ENCODE results near the gene NEK6.

NEK6 gene

GRCh38 chr9:124328285-124328684 is 70.5 kb downstream of the NEK6 start:
- no peak for DNase-seq

GRCh38 chr9:124329206-124329792 is 71.5 kb downstream of the NEK6 start:
- DNase-seq: no peak

- DNase-seq: no peak
Observed at GRCh38 chr9:124330011-124330697, 72.4 kb downstream of the NEK6 start.

- DNase-seq: no peak
Observed at GRCh38 chr9:124331580-124331979, 73.8 kb downstream of the NEK6 start.

GRCh38 chr9:124332361-124333202 is 74.8 kb downstream of the NEK6 start:
- no peak for DNase-seq

- DNase-seq: no peak
Observed at GRCh38 chr9:124333203-124333579, 75.4 kb downstream of the NEK6 start.

GRCh38 chr9:124334568-124335319 is 77.0 kb downstream of the NEK6 start:
- no peak for DNase-seq

GRCh38 chr9:124335320-124335707 is 77.6 kb downstream of the NEK6 start:
- no peak for DNase-seq

GRCh38 chr9:124337562-124337961 is 79.8 kb downstream of the NEK6 start:
- DNase-seq: no peak

- DNase-seq: no peak
Observed at GRCh38 chr9:124339603-124340146, 81.9 kb downstream of the NEK6 start.

- DNase-seq: no peak
Observed at GRCh38 chr9:124340219-124341069, 82.7 kb downstream of the NEK6 start.

- no peak for DNase-seq
Observed at GRCh38 chr9:124341455-124342170, 83.9 kb downstream of the NEK6 start.

- DNase-seq: no peak
Observed at GRCh38 chr9:124342402-124342775, 84.6 kb downstream of the NEK6 start.

GRCh38 chr9:124342776-124343485 is 85.2 kb downstream of the NEK6 start:
- peak; percentile 85 for DNase-seq

- DNase-seq: no peak
Observed at GRCh38 chr9:124343533-124344290, 86.0 kb downstream of the NEK6 start.

GRCh38 chr9:124344291-124345050 is 86.7 kb downstream of the NEK6 start:
- DNase-seq: no peak

- no peak for DNase-seq
Observed at GRCh38 chr9:124345063-124345462, 87.3 kb downstream of the NEK6 start.

- DNase-seq: no peak
Observed at GRCh38 chr9:124345751-124346281, 88.1 kb downstream of the NEK6 start.
